K562 treated with DMSO at 1 percent for 12 hours (cell line): Measurements from ENCODE around the gene FPGS. TPM values are rescaled to one million over a fixed set of nuclear protein-coding genes. Genes with fewer than 3 reads are reported as not detected.

Experiments used
- total RNA-seq: library from RNA; unstranded; fragments of 300-600 nt; gene quantifications from 2 replicates; pipeline ENCODE4 v1.2.3, GENCODE V29; 2022; ENCODE audit not compliant: insufficient read depth

FPGS gene, protein sequence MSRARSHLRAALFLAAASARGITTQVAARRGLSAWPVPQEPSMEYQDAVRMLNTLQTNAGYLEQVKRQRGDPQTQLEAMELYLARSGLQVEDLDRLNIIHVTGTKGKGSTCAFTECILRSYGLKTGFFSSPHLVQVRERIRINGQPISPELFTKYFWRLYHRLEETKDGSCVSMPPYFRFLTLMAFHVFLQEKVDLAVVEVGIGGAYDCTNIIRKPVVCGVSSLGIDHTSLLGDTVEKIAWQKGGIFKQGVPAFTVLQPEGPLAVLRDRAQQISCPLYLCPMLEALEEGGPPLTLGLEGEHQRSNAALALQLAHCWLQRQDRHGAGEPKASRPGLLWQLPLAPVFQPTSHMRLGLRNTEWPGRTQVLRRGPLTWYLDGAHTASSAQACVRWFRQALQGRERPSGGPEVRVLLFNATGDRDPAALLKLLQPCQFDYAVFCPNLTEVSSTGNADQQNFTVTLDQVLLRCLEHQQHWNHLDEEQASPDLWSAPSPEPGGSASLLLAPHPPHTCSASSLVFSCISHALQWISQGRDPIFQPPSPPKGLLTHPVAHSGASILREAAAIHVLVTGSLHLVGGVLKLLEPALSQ
- 37.2 and 37.4 TPM in 2 replicates for total RNA-seq

DNA sequence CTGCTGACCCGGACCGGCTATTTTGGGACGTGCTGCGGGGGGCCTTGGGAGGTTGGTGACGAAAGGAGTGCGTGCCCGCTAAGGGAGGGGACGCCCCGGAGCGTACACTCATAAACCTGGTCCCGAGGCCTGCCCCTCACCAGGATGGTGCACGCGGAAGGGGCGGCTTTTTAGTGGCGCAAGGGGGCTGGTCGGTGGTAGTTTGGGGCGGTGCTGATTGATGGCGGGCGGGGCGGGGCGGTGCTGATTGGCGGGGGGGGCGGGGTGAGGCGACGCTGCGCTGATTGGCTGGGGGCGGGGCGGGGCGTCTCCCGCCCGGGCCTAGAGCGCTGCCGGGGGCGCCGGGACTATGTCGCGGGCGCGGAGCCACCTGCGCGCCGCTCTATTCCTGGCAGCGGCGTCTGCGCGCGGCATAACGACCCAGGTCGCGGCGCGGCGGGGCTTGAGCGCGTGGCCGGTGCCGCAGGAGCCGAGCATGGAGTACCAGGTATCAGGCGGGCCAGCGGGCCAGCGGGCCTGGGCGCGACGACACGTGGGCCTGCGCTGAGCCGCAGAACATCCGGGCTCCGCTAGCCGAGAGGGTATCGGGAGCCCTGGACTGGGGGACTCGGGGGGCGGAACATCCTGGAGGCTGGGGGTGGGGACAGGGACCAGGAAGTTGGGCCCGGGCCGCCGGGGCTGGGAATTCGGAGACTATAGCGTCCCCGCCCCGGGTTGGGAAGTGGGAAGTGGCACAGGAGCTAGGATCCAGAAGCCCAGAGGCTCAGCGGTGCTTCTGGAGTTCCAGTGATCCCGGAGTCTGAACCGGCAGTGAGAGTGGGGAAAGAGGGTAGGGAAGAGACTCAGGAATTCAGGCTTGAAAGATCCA is at the start of gene FPGS:
TSS of gene FPGS (plus strand) at position 307 of the 868 bp plus-strand sequence. CDS start at position 350, 43 bp downstream.

DNA sequence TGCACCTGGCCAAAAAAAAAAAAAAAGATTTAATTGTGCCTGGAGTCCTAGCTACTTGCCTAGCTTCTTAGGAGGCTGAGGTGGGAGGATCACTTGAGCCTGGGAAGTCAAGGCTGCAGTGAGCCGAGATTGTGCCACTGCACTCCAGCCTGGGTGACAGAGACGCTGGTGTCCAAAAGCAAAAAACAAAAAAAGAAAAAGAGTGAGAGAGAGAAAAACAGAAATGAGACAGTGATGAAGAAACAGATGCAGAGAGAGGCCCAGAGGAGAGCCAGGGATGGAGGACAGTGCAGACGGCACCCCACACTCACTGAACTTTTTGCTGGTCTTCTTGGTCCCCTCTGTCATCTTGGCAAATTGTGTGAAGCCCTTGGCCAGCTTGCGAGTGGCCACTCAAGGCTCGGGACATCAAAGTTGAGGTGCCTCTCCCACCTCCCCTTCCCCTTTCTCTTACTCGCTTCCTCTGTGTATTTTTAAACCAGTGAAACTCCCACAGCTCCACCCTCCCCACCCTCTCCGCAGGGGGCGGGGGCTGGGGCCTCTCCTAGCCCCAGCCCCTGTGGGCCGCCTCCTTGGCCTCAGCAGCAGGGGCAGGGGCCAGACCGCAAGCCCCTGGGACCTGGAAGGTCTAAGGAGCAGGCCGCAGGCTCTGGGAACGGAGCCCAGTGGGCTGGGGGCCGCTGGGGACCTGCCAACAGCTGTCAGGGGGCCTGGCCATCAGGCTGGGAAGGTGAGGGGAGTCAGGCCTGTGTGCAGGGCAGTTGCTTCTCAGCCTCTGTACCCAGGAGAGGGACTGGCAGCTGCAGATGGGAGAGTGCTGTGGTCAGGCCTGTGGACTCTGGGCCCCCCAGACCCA is 24.2 kb upstream of the FPGS start, which contains the start of gene SH2D3C:
TSS of gene SH2D3C (minus strand) at position 387 of the 856 bp plus-strand sequence. CDS start at position 348, 39 bp downstream.

GRCh38 chr9:127785933-127786772 is 16.5 kb upstream of the FPGS start, which contains the start of gene CDK9:
Gene CDK9, plus strand, starts transcription at chr9:127786034. Its CDS starts 115 bp downstream, at chr9:127786149.

DNA sequence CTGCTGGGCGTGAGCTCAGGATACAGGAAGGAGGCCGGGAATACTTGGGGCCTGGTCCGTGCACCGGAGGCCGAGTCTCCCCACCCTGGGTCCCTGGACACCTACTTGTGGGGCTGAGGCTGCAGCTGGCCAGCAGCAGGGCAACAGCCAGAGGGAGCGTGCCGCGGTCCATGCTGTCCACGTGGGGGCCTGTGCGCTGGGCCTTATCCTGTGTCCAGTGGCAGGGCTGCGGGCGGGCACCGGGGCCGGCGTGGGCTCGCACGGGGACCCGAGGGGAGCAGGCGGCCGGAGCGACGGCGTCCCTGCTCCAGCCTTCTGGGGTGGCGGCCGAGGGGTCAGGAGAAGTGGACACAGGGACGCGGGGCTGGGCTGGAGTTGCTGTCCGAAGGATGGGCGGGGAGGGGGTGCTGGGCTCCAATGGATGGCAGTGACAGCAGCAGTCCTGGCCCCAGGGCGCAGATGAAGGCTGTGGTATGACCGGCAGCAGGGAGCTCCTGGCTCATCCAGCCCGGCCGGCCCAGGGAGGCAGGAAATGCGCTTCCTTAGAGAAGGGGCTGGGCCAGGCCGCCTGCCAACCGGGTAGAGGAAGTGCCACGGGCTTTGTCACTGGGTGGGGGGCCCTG is 51.6 kb downstream of the FPGS start, which contains the start of gene ENG:
TSS of gene ENG (minus strand) at position 475 of the 623 bp plus-strand sequence. CDS start at position 172, 303 bp downstream.

Other genes with a start within 250 kb of the FPGS start
- 19.6 and 53.3 TPM in 2 replicates for gene STXBP1, start 190.6 kb upstream of the FPGS start, total RNA-seq
- 0.38 and 0.65 TPM in 2 replicates for gene CFAP157, start 95.9 kb upstream of the FPGS start, total RNA-seq
- 14.3 and 14.9 TPM in 2 replicates for gene PTRH1, start 87.2 kb upstream of the FPGS start, total RNA-seq
- gene TTC16, start 86.8 kb upstream of the FPGS start, total RNA-seq: not detected in 2 replicates
- gene TOR2A, start 67.6 kb upstream of the FPGS start, total RNA-seq: 95.6 and 97.0 TPM in 2 replicates
- 1.6 and 3.8 TPM in 2 replicates for gene SH2D3C, start 24.2 kb upstream of the FPGS start, total RNA-seq
- 49.1 and 83.0 TPM in 2 replicates for gene CDK9, start 16.8 kb upstream of the FPGS start, total RNA-seq
- 0.85 and 1.2 TPM in 2 replicates for gene ENG, start 51.8 kb downstream of the FPGS start, total RNA-seq
- 59.2 and 98.4 TPM in 2 replicates for gene AK1, start 74.8 kb downstream of the FPGS start, total RNA-seq
- 14.6 and 15.2 TPM in 2 replicates for gene ST6GALNAC6, start 96.7 kb downstream of the FPGS start, total RNA-seq
- gene ST6GALNAC4, start 114.2 kb downstream of the FPGS start, total RNA-seq: 32.4 and 36.8 TPM in 2 replicates
- gene PIP5KL1, start 127.9 kb downstream of the FPGS start, total RNA-seq: 2.6 and 3.0 TPM in 2 replicates
- 60.5 and 61.1 TPM in 2 replicates for gene DPM2, start 135.0 kb downstream of the FPGS start, total RNA-seq
- 22.0 and 46.0 TPM in 2 replicates for gene EEIG1, start 178.1 kb downstream of the FPGS start, total RNA-seq